DOHH2 (cell line): ENCODE results near the gene EIF3J.

Experiments
- EZH2phosphoT487 ChIP-seq: fragments of 200-600 bp; sonication (generic); IDR thresholded peaks from 2 replicates; pipeline ENCODE4 v1.6.1; 2017; ENCODE audit warnings: borderline replicate concordance, mild to moderate bottlenecking, antibody characterized with exemption, low read length, moderate library complexity, mixed read lengths
- TF ChIP-seq, protein P1 (sequence below): fragments of 200-600 bp; sonication (generic); IDR thresholded peaks from one replicate; pipeline ENCODE4 v1.5.1; 2014; ENCODE audit warnings: antibody characterized with exemption, mild to moderate bottlenecking, low read depth, low read length; ENCODE audit not compliant: poor library complexity, severe bottlenecking

DNA sequence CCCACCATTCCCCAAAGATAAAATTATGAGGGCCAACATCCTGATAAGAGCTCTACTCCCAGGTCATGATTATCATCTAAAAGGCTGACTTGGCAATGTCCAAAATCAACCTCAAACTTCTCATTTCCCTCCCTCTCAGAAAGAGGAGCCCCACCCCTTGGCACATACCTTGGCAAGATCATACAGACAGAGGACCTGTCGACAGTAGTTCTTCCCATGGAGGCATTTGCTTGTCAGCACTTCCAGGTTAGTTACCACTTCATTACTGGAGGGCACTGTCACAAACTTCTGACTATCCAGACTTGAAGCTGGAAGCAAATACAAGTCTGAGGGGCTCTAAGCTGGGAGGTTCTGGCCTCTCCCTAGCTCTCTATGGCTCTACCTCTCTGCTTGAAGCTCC, 37.8 kb downstream of the EIF3J start:
- no peak for TF ChIP-seq EZH2phosphoT487
- TF ChIP-seq, protein P1, sequence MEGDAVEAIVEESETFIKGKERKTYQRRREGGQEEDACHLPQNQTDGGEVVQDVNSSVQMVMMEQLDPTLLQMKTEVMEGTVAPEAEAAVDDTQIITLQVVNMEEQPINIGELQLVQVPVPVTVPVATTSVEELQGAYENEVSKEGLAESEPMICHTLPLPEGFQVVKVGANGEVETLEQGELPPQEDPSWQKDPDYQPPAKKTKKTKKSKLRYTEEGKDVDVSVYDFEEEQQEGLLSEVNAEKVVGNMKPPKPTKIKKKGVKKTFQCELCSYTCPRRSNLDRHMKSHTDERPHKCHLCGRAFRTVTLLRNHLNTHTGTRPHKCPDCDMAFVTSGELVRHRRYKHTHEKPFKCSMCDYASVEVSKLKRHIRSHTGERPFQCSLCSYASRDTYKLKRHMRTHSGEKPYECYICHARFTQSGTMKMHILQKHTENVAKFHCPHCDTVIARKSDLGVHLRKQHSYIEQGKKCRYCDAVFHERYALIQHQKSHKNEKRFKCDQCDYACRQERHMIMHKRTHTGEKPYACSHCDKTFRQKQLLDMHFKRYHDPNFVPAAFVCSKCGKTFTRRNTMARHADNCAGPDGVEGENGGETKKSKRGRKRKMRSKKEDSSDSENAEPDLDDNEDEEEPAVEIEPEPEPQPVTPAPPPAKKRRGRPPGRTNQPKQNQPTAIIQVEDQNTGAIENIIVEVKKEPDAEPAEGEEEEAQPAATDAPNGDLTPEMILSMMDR: no peak
